Mesenchymal stem cell (in vitro differentiated cells and primary cell): Measurements from ENCODE around the gene CORO2B.

ENCODE experiments used
- DNase-seq: peaks from one replicate; pipeline ENCODE4 v3.0.0-alpha.2; 2013
- H2AFZ ChIP-seq: one replicate; pipeline ENCODE4 v1.6.1; 2013; ENCODE audit warnings: low read depth, mild to moderate bottlenecking, control low read depth, inconsistent platforms, low read length, moderate library complexity
- H2AK5ac ChIP-seq: 2 replicates; pipeline ENCODE4 v1.6.1; 2013; ENCODE audit warnings: low read length, moderate library complexity, mild to moderate bottlenecking, inconsistent platforms; ENCODE audit not compliant: severe bottlenecking
- H2BK120ac ChIP-seq: one replicate; pipeline ENCODE4 v1.6.1; 2013; ENCODE audit warnings: low read depth, mild to moderate bottlenecking, inconsistent platforms, low read length, moderate library complexity
- H2BK12ac ChIP-seq, 2 experiments: one replicate each; pipeline ENCODE4 v1.6.1; 2013; ENCODE audit warnings: inconsistent platforms in 2 of 2, low read length in 2 of 2, mild to moderate bottlenecking in 2 of 2, moderate library complexity in 2 of 2, control low read depth in 1 of 2
- H2BK15ac ChIP-seq: one replicate; pipeline ENCODE4 v1.6.1; 2013; ENCODE audit warnings: mild to moderate bottlenecking, low read depth, inconsistent platforms; ENCODE audit not compliant: poor library complexity, severe bottlenecking
- H2BK5ac ChIP-seq: 2 replicates; pipeline ENCODE4 v1.6.1; 2013; ENCODE audit warnings: low read depth, mild to moderate bottlenecking, low read length, control low read depth, inconsistent platforms; ENCODE audit not compliant: poor library complexity, severe bottlenecking
- H3K14ac ChIP-seq, 2 experiments: one replicate each; pipeline ENCODE4 v1.6.1; 2013; ENCODE audit warnings: inconsistent platforms in 2 of 2, low read length in 2 of 2, control low read depth in 1 of 2, mild to moderate bottlenecking in 1 of 2, moderate library complexity in 1 of 2
- H3K18ac ChIP-seq, 2 experiments: one replicate each; pipeline ENCODE4 v1.6.1; 2013; ENCODE audit warnings: inconsistent platforms in 2 of 2, low read length in 2 of 2, control low read depth in 1 of 2, low read depth in 1 of 2, mild to moderate bottlenecking in 1 of 2
- H3K23ac ChIP-seq, 2 experiments: one replicate each; pipeline ENCODE4 v1.6.1; 2013; ENCODE audit warnings: inconsistent platforms in 2 of 2, low read length in 2 of 2, mild to moderate bottlenecking in 2 of 2, moderate library complexity in 2 of 2, control low read depth in 1 of 2
- H3K27ac ChIP-seq: 2 replicates; pipeline ENCODE4 v1.5.1; 2013; ENCODE audit warnings: mild to moderate bottlenecking, moderate library complexity, low read length, control low read depth, inconsistent platforms; ENCODE audit not compliant: poor library complexity, severe bottlenecking
- H3K27me3 ChIP-seq, 2 experiments: 2 replicates each; pipeline versions ENCODE4 v1.6.1 to v1.7.0; 2013; ENCODE audit warnings: low read length in 2 of 2, mild to moderate bottlenecking in 2 of 2, moderate library complexity in 2 of 2, control low read depth in 1 of 2, inconsistent platforms in 1 of 2; ENCODE audit not compliant: control insufficient read depth in 1 of 2, insufficient read depth in 1 of 2
- H3K36me3 ChIP-seq, 2 experiments: 2 replicates each; pipeline versions ENCODE4 v1.6.1 to v1.7.0; 2013; ENCODE audit warnings: low read length in 2 of 2, control low read depth in 1 of 2, inconsistent platforms in 1 of 2, low read depth in 1 of 2, mild to moderate bottlenecking in 1 of 2; ENCODE audit not compliant: insufficient read depth in 2 of 2, control insufficient read depth in 1 of 2
- H3K4ac ChIP-seq, 2 experiments: one replicate each; pipeline ENCODE4 v1.6.1; 2013; ENCODE audit warnings: inconsistent platforms in 2 of 2, low read length in 2 of 2, mild to moderate bottlenecking in 2 of 2, moderate library complexity in 2 of 2, control low read depth in 1 of 2, low read depth in 1 of 2
- H3K4me1 ChIP-seq: 2 replicates; pipeline ENCODE4 v1.6.1; 2013; ENCODE audit warnings: low read depth, low read length, control low read depth; ENCODE audit not compliant: control insufficient read depth, insufficient read depth
- H3K4me2 ChIP-seq: 2 replicates; pipeline ENCODE4 v1.6.1; 2013; ENCODE audit warnings: low read length, mild to moderate bottlenecking, inconsistent platforms; ENCODE audit not compliant: poor library complexity, severe bottlenecking
- H3K4me3 ChIP-seq, 2 experiments: 2 replicates each; pipeline versions ENCODE4 v1.5.1 to v1.7.0; 2013; ENCODE audit warnings: low read length in 2 of 2, mild to moderate bottlenecking in 2 of 2, control low read depth in 1 of 2, low read depth in 1 of 2; ENCODE audit not compliant: insufficient read depth in 1 of 2
- H3K79me1 ChIP-seq: replicated peaks from 2 replicates; pipeline ENCODE4 v1.6.1; 2013; ENCODE audit warnings: mild to moderate bottlenecking, control low read depth, low read length, inconsistent platforms; ENCODE audit not compliant: poor library complexity, severe bottlenecking
- H3K9ac ChIP-seq: 2 replicates; pipeline ENCODE4 v1.7.0; 2013; ENCODE audit warnings: mild to moderate bottlenecking, low read length, moderate library complexity
- H3K9me3 ChIP-seq: 2 replicates; pipeline ENCODE4 v1.7.0; 2013; ENCODE audit warnings: mild to moderate bottlenecking, low read length; ENCODE audit not compliant: control insufficient read depth
- H4K8ac ChIP-seq: one replicate; pipeline ENCODE4 v1.6.1; 2013; ENCODE audit warnings: inconsistent platforms, mild to moderate bottlenecking, low read length, moderate library complexity
- H4K91ac ChIP-seq: one replicate; pipeline ENCODE4 v1.6.1; 2013; ENCODE audit warnings: mild to moderate bottlenecking, low read length, inconsistent platforms
- WGBS: methylation state at CpG from one replicate; pipeline ENCODE4 v1.1.7; 2013; ENCODE audit warnings: mixed read lengths; 5-methylcytosine and 5-hydroxymethylcytosine counted together

The CORO2B gene

DNA sequence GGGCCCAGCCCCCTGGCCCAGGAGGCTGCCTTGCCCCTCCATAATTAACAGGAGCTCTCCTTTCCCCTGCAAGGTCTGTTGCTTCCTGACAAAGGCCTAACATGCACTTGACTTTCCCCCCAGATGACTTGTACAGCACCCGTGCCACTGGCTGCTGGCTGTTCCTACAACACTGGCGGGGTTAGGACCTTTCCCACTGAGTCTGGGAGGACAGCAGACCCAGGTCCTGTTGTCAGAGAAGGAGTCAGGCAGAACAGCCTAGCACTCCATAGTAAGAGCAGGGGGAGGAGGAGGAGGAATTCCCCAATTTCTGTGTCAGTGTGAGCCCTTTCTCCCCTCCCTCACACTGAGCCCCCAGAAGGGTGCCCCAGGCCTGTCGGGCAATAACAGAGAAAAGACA lies 99.2 kb downstream of the CORO2B start:
- DNase-seq: no peak
- Histone ChIP-seq H3K4me1 (peaks cover 13% of the 10 kb centered on the region), H2AFZ (no peak overlapping the region), H4K8ac (no peak overlapping the region), H2BK12ac (no peak overlapping the region), H3K36me3 (peaks cover 0 to 6% of the 10 kb centered on the region in 2 experiments), H3K27ac (no peak overlapping the region), H3K4me2 (no peak overlapping the region), H3K4me3 (no peak overlapping the region), H3K14ac (no peak overlapping the region), H4K91ac (no peak overlapping the region), H3K4ac (no peak overlapping the region), H2BK5ac (no peak overlapping the region), H3K79me1 (peaks cover 18% of the 10 kb centered on the region), H2AK5ac (no peak overlapping the region), H2BK120ac (no peak overlapping the region), H3K9me3 (no peaks in the 10 kb centered on the region), H2BK15ac (no peak overlapping the region), H3K9ac (no peak overlapping the region), H3K18ac (no peak overlapping the region), H3K27me3 (no peaks in the 10 kb centered on the region), H3K23ac (no peak overlapping the region)
- 81% methylated on average over 3 of the region's 3 CpGs for WGBS

- no peak overlapping the region for H3K23ac ChIP-seq
- H2BK12ac ChIP-seq: no peak overlapping the region
- no peak overlapping the region for H3K27ac ChIP-seq
- H3K4me3 ChIP-seq: no peak overlapping the region
- H3K36me3 ChIP-seq: peaks cover 0 to 9% of the 10 kb centered on the region in 2 experiments
- no peak overlapping the region for H2BK15ac ChIP-seq
- WGBS: 96% methylated on average over 5 of the region's 5 CpGs
- H3K4ac ChIP-seq: no peak overlapping the region
- H3K4me2 ChIP-seq: no peak overlapping the region
- no peak overlapping the region for H3K14ac ChIP-seq
- no peak overlapping the region for H2AFZ ChIP-seq
- no peak overlapping the region for H2BK120ac ChIP-seq
- no peak overlapping the region for H3K9ac ChIP-seq
- no peaks in the 10 kb centered on the region for H3K27me3 ChIP-seq
- no peak overlapping the region for H3K18ac ChIP-seq
- peaks cover 20% of the 10 kb centered on the region for H3K79me1 ChIP-seq
- no peak overlapping the region for H4K91ac ChIP-seq
- H4K8ac ChIP-seq: no peak overlapping the region
- peaks cover 13% of the 10 kb centered on the region for H3K4me1 ChIP-seq
- no peaks in the 10 kb centered on the region for H3K9me3 ChIP-seq
- DNase-seq: no peak
- H2BK5ac ChIP-seq: no peak overlapping the region
- no peak overlapping the region for H2AK5ac ChIP-seq
Observed at GRCh38 chr15:68678746-68679145, 100.0 kb downstream of the CORO2B start.

GRCh38 chr15:68679161-68679560 lies 100.4 kb downstream of the CORO2B start:
- Histone ChIP-seq H4K91ac (no peak overlapping the region), H2BK5ac (no peak overlapping the region), H2BK12ac (no peak overlapping the region), H2BK120ac (no peak overlapping the region), H3K14ac (no peak overlapping the region), H3K27me3 (no peaks in the 10 kb centered on the region), H4K8ac (no peak overlapping the region), H3K4me1 (peaks cover 13% of the 10 kb centered on the region), H2AFZ (no peak overlapping the region), H3K4me3 (no peak overlapping the region), H3K9ac (no peak overlapping the region), H3K36me3 (peaks cover 0 to 9% of the 10 kb centered on the region in 2 experiments), H3K23ac (no peak overlapping the region), H2AK5ac (no peak overlapping the region), H3K9me3 (no peaks in the 10 kb centered on the region), H3K4me2 (no peak overlapping the region), H3K79me1 (peaks cover 19% of the 10 kb centered on the region), H3K4ac (no peak overlapping the region), H3K18ac (no peak overlapping the region), H3K27ac (no peak overlapping the region), H2BK15ac (no peak overlapping the region)
- WGBS: 83% methylated on average over 3 of the region's 3 CpGs
- DNase-seq: no peak

DNA sequence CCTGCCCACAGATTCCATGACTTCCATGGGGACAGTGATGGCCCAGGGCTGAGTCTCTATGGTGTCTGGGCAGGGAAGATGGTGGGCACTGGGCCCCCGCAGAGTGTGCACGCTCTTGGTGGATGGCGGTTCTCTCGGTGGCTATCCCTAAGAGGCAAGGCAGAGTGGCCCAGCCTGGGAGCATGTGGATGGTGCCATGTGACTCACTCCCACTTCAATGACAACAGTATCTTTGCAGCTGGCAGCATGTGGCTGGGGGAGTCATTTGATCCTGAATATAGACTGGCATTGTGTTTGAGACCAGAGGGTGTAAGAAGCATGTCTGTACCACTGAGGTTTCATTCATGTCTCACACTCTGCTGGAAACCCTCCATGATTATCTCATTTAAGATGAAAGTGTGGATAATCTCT lies 101.2 kb downstream of the CORO2B start:
- Histone ChIP-seq H3K9ac (no peak overlapping the region), H3K36me3 (peaks cover 0 to 9% of the 10 kb centered on the region in 2 experiments), H3K23ac (no peak overlapping the region), H3K4me1 (peaks cover 8% of the 10 kb centered on the region), H2BK120ac (no peak overlapping the region), H3K4me2 (no peak overlapping the region), H2AFZ (no peak overlapping the region), H2AK5ac (no peak overlapping the region), H3K27ac (no peak overlapping the region), H3K14ac (no peak overlapping the region), H2BK12ac (no peak overlapping the region), H4K8ac (no peak overlapping the region), H4K91ac (no peak overlapping the region), H2BK5ac (no peak overlapping the region), H3K18ac (no peak overlapping the region), H2BK15ac (no peak overlapping the region), H3K27me3 (no peaks in the 10 kb centered on the region), H3K4me3 (no peak overlapping the region), H3K9me3 (no peaks in the 10 kb centered on the region), H3K4ac (no peak overlapping the region), H3K79me1 (peaks cover 16% of the 10 kb centered on the region)
- no peak for DNase-seq
- WGBS: 98% methylated on average over 4 of the region's 4 CpGs
